ENCODE results near the gene UCHL1. TPM values are rescaled to one million over a fixed set of nuclear protein-coding genes. Genes with fewer than 3 reads are reported as not detected.

The UCHL1 gene
- total and polyA plus RNA-seq, 10 of the 15 experiments (the other 5 are each of a cell fraction or from before 2014, with no cell fraction given): 0.29 to 178 (median 125) TPM

- intact Hi-C loops (cut with micrococcal nuclease; ENCODE audit: unreplicated experiment): no loop called here
- Histone ChIP-seq H3K4me3 (no peak overlapping the region), H2AFZ (ENCODE audit: control insufficient read depth, low read depth, low read length) (no peak overlapping the region), H3K4me2 (ENCODE audit: control insufficient read depth, insufficient read depth) (no peak overlapping the region), H3K79me2 (ENCODE audit: control insufficient read depth, insufficient read depth, low read length) (no peaks in the 10 kb centered on the region), H3K9me3 (replicated peaks; ENCODE audit: control insufficient read depth, insufficient read depth, low read length) (no peaks in the 10 kb centered on the region; the same call in 1 of the 3 replicates), H3K9ac (ENCODE audit: control insufficient read depth, insufficient read depth, low read length) (no peak overlapping the region), H4K20me1 (ENCODE audit: control insufficient read depth, insufficient read depth) (no peaks in the 10 kb centered on the region), H3K27ac (ENCODE audit: control insufficient read depth, insufficient read depth) (no peak overlapping the region), H3K36me3 (ENCODE audit: control insufficient read depth in 2 of 2, insufficient read depth in 2 of 2, low read length in 1 of 2) (no peaks in the 10 kb centered on the region), H3K4me1 (ENCODE audit: control insufficient read depth, insufficient read depth, low read length) (no peaks in the 10 kb centered on the region), H3K27me3 (replicated peaks in 1 of 2; ENCODE audit: control insufficient read depth in 2 of 2, insufficient read depth in 2 of 2, low read length in 1 of 2) (no peaks in the 10 kb centered on the region)
- FAIRE-seq (no peak), DNase-seq (ENCODE audit: low read depth, low spot score) (no peak), ATAC-seq (no peak)
- no TSS peak for BruUV-seq (replicated peaks)
- POLR2A ChIA-PET: no interaction called here
- CTCF ChIA-PET: no interaction called here
- RAD21 ChIA-PET (ENCODE audit: unreplicated experiment): no interaction called here
- TF ChIP-seq, protein P1, sequence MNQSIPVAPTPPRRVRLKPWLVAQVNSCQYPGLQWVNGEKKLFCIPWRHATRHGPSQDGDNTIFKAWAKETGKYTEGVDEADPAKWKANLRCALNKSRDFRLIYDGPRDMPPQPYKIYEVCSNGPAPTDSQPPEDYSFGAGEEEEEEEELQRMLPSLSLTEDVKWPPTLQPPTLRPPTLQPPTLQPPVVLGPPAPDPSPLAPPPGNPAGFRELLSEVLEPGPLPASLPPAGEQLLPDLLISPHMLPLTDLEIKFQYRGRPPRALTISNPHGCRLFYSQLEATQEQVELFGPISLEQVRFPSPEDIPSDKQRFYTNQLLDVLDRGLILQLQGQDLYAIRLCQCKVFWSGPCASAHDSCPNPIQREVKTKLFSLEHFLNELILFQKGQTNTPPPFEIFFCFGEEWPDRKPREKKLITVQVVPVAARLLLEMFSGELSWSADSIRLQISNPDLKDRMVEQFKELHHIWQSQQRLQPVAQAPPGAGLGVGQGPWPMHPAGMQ (IDR thresholded peaks at IDR 0.05; ENCODE audit: borderline replicate concordance): no peak
- TF ChIP-seq NFYA (IDR thresholded peaks at IDR 0.05; ENCODE audit: borderline replicate concordance, low read depth, low read length) (no peak), IKZF2 (IDR thresholded peaks at IDR 0.05) (no peak), NFYB (IDR thresholded peaks at IDR 0.05; ENCODE audit: insufficient read depth, low read depth, low read length) (no peak), ATF7 (IDR thresholded peaks at IDR 0.05; ENCODE audit: low read depth) (no peak)
- TF ChIP-seq, protein P2, sequence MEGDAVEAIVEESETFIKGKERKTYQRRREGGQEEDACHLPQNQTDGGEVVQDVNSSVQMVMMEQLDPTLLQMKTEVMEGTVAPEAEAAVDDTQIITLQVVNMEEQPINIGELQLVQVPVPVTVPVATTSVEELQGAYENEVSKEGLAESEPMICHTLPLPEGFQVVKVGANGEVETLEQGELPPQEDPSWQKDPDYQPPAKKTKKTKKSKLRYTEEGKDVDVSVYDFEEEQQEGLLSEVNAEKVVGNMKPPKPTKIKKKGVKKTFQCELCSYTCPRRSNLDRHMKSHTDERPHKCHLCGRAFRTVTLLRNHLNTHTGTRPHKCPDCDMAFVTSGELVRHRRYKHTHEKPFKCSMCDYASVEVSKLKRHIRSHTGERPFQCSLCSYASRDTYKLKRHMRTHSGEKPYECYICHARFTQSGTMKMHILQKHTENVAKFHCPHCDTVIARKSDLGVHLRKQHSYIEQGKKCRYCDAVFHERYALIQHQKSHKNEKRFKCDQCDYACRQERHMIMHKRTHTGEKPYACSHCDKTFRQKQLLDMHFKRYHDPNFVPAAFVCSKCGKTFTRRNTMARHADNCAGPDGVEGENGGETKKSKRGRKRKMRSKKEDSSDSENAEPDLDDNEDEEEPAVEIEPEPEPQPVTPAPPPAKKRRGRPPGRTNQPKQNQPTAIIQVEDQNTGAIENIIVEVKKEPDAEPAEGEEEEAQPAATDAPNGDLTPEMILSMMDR (IDR thresholded peaks at IDR 0.05 in 2 of 3, conservative IDR thresholded peaks at IDR 0.05 in 1 of 3; ENCODE audit: control insufficient read depth in 2 of 3, extremely low read depth in 1 of 3, insufficient read depth in 1 of 3, low read depth in 3 of 3, low read length in 3 of 3): no peak
- TF ChIP-seq, protein P3, sequence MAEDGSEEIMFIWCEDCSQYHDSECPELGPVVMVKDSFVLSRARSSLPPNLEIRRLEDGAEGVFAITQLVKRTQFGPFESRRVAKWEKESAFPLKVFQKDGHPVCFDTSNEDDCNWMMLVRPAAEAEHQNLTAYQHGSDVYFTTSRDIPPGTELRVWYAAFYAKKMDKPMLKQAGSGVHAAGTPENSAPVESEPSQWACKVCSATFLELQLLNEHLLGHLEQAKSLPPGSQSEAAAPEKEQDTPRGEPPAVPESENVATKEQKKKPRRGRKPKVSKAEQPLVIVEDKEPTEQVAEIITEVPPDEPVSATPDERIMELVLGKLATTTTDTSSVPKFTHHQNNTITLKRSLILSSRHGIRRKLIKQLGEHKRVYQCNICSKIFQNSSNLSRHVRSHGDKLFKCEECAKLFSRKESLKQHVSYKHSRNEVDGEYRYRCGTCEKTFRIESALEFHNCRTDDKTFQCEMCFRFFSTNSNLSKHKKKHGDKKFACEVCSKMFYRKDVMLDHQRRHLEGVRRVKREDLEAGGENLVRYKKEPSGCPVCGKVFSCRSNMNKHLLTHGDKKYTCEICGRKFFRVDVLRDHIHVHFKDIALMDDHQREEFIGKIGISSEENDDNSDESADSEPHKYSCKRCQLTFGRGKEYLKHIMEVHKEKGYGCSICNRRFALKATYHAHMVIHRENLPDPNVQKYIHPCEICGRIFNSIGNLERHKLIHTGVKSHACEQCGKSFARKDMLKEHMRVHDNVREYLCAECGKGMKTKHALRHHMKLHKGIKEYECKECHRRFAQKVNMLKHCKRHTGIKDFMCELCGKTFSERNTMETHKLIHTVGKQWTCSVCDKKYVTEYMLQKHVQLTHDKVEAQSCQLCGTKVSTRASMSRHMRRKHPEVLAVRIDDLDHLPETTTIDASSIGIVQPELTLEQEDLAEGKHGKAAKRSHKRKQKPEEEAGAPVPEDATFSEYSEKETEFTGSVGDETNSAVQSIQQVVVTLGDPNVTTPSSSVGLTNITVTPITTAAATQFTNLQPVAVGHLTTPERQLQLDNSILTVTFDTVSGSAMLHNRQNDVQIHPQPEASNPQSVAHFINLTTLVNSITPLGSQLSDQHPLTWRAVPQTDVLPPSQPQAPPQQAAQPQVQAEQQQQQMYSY (CRISPR knock-in tag; IDR thresholded peaks at IDR 0.05): no peak
- WGBS (ENCODE audit: insufficient coverage, insufficient replicate concordance, low lambda C conversion rate, missing lambda C conversion rate): 5% methylated on average over 1 of the region's 1 CpG
- in situ Hi-C loops (cut with MboI): loop anchor here (25.0 kb wide), 1 partner anchor 96 kb away; no protein-coding TSS in a partner anchor
- SMC1A ChIA-PET (ENCODE audit: uncharacterized antibody, unreplicated experiment): no interaction called here
Observed at GRCh38 chr4:41315862-41316261, 59.1 kb downstream of the UCHL1 start.

Small RNAs within 50 kb of the gene (small RNA-seq; reads per million reads assigned to genes)
- gene RF00019: not detected

Other genes starting within 250 kb of the UCHL1 start
- gene APBB2, start 42.4 kb upstream of the UCHL1 start, total RNA-seq (2014; rRNA removed): 22.2 and 23.1 TPM in 2 replicates
- gene APBB2, start 42.4 kb upstream of the UCHL1 start, total RNA-seq (2014; rRNA removed; fragmentation: Illumina TruSeq; extraction: Trizol): 17.5 and 19.7 TPM in 2 replicates
- gene APBB2, start 42.4 kb upstream of the UCHL1 start, total RNA-seq (2021): 24.6 and 24.8 TPM in 2 replicates
- gene APBB2, start 42.4 kb upstream of the UCHL1 start, polyA plus RNA-seq (2011; rRNA removed): 12.1 and 18.8 TPM in 2 replicates
- gene APBB2, start 42.4 kb upstream of the UCHL1 start, polyA plus RNA-seq (2014; fragmentation: Illumina TruSeq; extraction: Trizol): 19.8 and 23.3 TPM in 2 replicates
- 1 to 10 TPM; 2.7 to 3.1 TPM for gene APBB2, start 42.4 kb upstream of the UCHL1 start, polyA plus RNA-seq (2014; fragmentation: Nextera tagmentation; extraction: Ambion mirVana)
- gene APBB2, start 42.4 kb upstream of the UCHL1 start, polyA plus RNA-seq (2014; rRNA removed): 10.6 and 12.5 TPM in 2 replicates
- gene APBB2, start 42.4 kb upstream of the UCHL1 start, polyA plus RNA-seq (2016; fragmentation: Nextera tagmentation; extraction: Ambion mirVana): 10 to 100 TPM; 15.9 to 19.3 TPM

All from GM12878 (cell line).